Measurements from ENCODE around the gene SIRT7.

Gene SIRT7

GRCh38 chr17:81885454-81885853 is 32.5 kb downstream of the SIRT7 start:
- no peak for FAIRE-seq

- no peak for FAIRE-seq
Measured at GRCh38 chr17:81884968-81885367, 33.0 kb downstream of the SIRT7 start.

DNA sequence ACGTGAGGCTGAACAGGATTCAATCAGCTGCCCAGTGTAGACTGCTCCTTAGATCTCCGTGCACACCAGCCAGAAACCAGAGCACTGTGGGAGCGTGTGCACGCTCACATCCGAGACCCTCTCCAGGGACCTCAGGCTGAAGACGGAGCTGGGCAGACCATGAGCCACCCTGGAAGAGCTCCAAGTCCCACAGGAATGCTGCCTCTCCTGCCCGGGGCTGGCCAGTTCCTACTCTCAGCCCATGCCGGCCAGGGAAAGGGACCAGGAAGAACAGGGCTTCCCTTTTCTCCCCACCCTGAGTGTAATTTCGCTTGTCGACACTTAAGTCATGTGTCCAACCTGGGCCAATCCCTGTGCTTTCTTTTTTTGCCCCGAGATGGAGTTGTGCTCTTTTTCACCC is 33.5 kb downstream of the SIRT7 start:
- FAIRE-seq: no peak

GRCh38 chr17:81879121-81879520 is 38.9 kb downstream of the SIRT7 start:
- FAIRE-seq: no peak

DNA sequence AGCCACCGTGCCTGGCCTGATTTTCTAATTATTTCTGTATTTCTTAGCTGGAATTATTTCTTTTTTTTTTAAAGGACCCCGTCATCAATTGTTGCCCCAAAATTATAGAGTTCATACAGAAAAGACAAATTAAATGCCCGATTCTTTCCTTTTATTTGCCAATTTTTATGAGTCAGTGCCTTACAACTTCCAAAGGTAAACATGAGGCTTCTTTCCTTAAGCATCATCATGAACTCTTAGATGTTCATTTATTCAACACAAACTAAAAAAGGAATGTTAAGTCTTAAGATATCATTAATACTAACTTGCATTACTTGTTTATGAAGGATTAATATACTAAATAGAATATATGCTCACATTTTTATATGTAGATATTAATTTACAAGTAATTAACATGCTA is 39.7 kb downstream of the SIRT7 start:
- no peak for FAIRE-seq

- no peak for FAIRE-seq
Measured at GRCh38 chr17:81877569-81877968, 40.4 kb downstream of the SIRT7 start.

DNA sequence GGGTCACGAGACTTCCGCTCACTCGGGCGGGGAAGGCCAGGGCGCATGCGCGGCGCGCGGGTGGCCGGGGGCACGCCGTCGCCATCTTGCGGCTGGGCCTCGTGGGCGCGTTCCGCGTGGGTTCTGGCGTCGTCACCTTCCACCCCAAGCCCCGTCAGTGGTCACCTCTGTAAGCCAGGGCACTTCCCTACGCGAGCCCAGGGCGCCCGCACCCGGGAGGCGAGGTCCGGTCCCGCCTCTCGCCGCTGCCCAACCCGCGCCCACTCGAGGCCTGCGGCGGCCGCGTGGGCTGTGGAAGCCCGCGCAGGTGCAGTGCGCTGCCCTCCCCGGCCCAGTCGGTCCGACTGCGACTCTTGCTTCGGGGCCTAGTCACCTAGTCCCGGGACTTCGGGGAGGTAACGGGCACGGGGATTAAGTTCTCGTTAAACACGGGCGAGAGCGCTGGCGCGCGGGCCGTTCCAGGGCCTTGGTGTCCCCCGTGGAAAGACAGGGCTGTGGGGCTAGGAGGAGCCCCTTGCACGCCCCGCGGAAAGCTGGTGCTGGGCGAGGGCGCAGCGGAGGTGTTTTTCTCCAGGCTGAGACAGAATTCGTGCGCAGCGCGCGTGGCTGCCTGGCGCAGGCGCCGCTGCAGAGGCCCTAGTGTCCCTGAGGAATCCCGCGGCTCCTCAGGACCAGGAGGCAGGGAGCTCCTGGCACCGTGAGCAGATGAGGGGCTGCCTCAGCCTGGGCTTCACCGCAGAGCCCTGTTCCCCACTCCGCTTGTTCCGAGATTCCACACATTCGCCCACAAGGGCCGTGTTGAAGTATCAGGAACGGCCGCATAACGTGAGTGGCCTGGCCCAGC is 46.4 kb downstream of the SIRT7 start:
- FAIRE-seq: no peak

DNA sequence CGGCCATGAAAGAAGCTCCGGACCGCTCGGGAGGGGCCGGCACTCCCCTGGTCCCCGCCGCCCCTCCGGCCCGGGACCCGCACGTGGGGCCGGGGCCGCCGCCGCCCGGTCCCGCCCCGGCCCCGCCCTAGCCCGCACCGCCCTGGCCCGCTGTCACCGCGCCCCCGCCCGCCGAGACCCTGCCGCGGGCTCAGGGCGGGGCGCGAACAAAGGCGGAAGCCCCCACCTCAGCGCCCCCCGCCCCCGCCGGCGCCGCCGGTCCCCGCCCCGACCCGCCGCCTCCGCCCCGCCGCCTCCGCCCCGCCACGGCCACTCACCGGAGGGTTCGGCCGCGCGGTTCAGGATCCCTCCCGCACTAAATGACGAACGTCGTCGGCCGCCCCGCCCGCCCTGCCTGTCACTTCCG is 47.0 kb downstream of the SIRT7 start, which contains the start of gene ARHGDIA:
Gene ARHGDIA (minus strand): TSS at position 357 of the 406 bp plus-strand sequence. CDS start 1,407 bp downstream, outside the sequence.
- FAIRE-seq: no peak

DNA sequence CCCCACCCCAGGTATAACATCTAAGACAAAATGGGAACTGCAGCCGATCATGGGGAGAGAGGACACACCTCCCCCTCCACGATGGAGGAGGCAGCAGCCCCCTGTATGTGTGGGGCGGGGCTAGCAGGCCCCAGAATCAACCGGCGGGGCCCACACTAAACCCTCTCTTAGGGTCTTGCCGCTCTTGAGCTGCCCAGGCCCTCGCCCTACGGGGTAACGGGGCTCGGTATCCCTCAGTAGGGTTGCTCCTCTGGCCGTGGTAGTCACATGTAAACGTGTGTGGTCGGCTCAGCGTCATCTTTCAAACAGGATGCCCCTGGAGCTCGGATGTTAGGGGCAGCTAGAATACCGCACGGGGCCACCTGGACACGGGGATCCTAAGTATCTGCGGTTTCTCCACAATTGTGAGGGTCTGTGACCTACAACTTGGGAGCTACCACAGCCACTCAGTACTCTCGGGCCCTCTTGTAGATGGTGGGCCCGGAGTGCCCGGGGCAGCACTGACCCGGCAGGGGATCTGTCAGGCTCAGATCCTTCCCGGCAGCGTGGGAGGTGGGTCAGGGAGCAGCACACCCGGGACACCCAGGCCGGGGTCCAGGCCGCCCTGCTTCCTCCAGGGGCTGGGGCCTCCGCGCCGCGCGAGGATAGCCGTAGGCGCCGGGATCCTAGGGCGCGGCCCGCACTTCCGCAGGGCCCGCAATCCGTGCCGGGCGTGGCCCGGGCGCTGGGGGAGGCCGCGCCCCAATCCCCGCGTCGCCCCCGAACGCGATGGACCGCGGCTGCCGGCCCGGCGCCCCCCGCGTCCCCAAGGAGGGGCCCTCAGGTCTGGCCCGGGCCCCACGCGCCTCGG is 47.6 kb downstream of the SIRT7 start:
- FAIRE-seq: no peak

DNA sequence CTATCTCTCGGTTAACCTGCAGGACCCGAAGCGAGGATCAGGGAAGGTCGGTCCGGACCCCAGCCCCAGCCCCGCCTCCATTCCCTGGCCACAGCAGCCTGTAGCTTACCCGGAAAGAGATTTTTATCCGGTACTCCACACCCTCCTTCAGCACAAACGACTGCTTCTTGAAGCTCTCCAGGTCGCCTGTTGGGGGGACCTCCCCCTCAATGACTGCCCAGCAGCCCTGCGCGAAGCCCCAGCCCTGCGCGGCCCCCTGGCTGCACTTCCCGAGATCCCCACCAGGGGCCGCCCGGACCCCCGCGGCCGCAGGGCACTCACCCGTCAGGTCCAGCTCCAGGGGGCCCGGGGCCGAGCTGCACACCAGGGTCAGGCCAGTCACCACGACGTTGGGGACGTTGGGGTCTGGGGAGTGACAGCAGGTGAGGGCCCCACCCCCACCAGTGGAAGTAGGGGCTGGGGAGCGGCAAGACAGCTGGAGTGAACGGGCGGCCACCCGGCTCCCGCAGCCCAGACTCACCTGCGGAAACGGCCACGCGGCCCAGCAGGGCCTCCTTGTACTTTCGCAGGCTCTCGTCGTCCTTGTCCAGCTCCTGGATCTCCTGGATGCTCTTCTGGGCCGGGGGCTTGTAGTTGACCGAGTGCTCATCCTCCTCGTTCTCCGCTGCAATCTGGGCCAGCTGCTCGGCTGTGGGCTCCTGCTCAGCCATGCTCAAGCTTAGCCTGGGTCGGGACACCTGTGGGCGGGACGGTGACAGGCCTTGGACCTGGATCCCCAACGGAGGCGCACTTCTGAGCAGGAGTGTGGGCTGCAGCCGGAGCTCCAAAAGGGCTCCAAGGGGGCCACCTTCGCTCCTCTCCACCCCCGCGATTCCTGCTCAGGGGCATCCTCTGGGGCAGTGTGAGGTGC is 48.5 kb downstream of the SIRT7 start:
- no peak for FAIRE-seq

DNA sequence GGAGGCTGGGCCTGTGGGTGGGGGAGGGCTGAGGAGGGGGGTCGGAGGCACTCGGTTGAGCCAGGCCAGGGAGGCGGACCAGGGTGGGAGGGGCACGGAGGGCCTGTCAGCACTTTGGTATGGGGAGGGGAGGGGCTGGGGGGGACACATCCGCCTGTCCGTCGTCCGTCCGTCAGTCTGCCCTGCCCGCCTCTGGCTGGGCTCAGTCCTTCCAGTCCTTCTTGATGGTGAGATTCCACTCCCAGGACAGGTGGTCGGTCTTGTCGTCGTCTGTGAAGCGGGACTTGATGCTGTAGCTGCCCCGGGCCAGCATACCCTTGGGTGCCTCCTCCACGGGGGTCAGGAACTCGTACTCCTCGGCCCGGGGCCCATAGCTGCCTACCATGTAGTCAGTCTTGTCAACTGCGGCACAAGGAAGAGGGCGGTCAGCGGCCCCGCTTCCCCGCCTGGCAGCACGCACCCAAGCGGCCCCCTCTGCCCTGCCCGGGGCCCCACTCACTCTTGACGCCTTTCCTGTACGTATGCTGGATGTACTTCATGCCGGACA is 49.2 kb downstream of the SIRT7 start:
- FAIRE-seq: no peak

DNA sequence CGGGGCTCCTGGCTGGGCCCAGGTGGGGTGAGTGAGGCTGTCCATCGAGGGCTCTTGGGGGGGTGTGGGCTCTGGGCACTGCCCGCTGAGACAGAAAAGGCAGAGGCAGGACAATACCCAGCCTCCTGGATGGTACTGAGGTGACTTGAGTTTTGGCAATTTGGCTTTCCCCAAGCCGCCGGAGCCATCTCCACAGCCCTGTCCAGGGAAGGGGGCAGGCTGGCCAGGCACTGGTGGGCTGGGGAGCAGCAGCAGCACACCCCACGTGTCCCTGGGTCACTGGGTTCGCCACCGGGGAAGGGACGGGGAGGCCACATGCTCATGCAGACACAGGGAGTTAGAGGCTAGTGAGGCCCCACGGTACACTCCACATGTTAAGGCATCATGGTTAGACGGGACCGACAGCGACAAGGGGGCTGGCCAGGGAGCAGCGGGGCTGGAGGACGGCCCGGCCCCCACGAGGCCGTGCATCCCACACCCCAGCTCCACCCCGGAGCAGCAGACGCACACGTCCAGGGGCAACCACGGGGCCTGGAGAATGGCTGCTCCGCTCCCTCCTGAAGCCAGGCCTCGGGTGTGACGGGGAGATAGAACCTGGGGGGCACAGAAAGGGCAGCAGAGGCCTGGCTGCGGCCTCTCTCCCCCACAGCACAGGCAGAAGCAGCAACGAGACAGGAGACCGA is 49.8 kb downstream of the SIRT7 start:
- FAIRE-seq: no peak

DNA sequence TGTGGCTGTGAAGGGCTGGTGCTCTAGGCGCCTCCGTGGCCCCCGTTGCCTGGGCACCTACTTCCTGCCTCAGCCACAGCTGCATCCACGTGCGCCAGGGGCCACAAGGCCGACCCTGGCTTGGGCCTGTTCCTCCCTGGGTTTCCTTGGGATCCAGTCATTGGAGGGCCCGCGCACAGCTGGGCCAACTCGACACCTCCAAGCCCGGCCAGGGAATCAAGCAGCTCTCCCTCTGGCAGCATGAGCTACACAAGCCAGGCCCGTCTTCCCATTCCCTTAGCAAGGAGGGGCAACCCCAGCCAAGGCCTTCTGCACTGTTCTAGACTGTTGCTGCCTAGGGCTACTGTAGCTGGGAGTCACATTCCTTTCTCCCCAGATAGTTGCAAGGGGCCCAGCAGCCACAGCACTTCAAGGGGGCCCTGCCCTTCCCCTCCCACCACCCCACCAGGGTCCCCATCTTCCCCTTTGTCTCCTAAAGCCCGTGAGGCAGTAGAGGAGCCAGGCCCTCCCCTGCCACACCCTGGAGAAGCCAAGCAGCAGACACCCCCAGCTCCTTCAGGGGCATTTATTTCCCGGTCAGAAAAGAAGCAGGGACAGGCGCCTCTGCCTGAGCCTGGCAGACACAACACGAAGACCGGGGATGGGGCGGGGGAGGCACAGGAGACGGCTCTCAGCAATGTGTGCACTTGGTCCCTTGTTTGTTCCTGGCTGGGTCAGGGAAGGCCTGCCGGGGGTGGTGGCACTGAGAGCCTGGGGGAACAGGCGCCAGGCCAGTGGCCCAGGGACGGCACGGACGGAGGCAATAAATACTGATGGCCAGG is 50.6 kb downstream of the SIRT7 start:
- FAIRE-seq: no peak

- no peak for FAIRE-seq
Measured at GRCh38 chr17:81866440-81867169, 51.4 kb downstream of the SIRT7 start.

DNA sequence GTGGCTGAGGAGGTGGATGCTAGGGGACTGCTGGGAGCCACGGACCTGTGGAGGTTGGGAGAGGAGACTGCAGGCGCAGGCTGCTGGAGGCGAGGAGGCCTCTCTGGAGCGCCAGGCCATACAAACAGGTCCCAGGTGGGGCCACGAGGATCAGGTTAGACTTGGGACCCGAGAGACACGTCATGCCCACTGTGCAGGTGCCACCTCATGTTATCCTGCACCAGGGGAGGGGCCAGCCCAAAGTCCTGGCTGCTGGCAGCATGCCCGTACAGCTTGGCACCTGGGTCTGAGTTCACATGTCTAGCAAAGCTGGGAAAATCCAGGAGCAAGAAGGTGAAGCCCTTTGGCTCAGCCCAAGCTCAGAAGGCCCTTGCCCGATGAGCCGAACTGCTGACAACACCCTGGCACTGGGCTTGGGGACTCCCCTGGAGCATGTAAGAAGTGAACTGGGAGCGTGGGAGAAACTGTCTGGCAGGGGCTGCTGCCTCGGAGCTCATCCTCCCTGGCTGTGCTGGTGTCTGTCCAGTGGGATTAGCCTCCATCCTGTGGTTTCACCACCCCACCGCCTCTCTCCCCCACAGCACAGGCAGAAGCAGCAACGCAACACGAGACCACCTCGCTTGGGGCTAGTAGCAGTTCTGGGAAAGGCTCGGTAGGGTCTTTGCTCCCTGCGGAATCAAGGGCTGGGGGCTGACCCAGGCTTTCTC is 52.1 kb downstream of the SIRT7 start:
- FAIRE-seq: no peak

DNA sequence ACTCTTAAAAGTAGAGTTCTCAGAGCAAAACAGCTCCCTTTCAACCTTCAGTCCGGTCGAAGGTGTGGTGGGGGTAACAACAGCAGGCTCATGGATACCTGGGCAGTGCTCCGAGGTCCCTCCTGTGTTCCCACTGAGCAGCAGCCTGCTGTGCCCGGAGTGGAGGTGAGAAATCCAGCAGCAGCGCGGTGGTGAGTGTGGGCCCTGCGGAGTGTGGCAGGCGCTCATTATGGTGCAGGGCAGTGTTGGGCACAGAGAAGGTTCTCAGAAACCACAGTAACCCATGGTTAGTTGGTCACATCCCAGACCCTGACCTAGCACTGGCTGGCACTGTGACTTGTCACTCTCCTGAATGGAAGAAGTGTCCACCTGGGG is 52.6 kb downstream of the SIRT7 start:
- no peak for FAIRE-seq

DNA sequence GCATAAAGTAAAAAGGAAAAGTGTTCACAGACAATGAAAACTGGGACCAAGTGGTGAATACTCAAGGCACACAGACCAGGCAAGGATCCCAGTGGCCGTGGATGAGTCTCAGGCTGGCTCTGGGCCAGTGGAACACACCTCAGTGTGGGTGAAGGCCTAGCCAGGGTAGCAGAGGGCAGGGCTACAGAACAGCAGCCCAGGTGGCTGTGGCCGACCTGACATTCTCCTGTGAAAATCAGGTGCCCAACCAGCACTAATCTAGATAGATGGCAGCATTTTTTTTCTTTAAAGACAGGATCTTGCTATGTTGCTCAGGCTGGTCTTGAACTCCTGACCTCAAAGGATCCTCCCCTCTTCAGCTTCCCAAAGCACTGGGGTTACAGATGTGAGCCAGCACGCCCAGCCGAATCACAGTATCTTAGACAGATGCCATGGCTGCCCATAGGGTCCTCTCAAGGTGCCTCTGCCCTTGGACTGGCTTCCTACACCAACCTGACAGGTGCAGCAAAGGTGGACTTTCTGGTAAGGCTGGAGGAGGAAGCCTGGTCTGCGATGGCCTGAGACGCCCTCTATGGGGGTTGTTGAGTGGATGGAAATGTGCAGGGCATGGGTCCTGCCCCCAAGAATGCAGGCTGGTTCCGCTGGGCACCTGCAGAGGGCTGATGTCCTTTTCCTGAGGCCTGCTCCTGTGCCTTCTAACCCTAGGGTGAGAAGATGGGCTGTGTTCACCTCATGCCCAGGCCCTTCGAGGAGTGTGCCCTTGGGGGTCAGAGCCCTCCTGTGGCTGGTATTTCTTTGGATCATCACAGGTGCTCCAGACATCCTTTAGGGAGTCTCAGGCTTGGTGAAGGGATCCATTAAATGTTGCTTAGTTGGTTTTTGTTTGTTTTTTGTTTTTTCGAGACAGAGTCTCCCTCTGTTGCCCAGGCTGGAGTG is 53.9 kb downstream of the SIRT7 start:
- FAIRE-seq: no peak

DNA sequence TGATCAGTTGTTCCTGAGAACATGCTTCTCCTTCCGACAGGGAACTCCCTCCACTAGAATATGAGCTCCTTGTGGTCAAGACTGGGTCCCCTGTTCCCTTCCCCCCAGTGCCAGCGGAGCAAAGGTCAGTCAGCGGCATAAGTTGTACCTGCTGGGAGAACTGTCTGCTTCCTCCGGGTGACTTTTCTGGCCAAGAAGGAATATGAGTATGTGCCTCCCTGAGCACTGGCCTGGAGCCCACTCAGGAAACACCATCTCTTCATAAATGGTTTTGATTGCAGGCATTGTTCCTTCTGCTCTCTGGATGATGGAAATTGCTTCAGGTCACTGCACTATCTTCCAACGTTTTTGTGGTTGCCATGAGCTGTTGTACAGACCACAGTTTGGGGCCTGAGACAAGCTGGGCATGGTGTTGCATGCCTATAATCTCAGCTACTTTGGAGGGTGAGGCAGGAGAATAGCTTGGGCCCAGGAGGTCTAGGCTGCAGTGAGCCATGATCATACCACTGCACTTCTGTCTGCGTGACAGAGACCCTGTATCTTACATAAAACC is 54.8 kb downstream of the SIRT7 start:
- FAIRE-seq: no peak

Data from endometrium (tissue), 2 donors.